HG03060 (cell line): ENCODE measurements around the gene TOR4A.
"Not testable (repeated sequence)": the region's sequence is repeated elsewhere in the genome, so short reads cannot be mapped to it uniquely, and the experiment has no call there.

Source experiments
- ATAC-seq: cut with Tn5 transposase; IDR thresholded peaks from one replicate; pipeline ENCODE4 v1.9.1; 2021; ENCODE audit warnings: low read depth, moderate number of reproducible peaks; ENCODE audit not compliant: unreplicated experiment

Gene TOR4A

GRCh38 chr9:137237759-137238726 is 39.5 kb upstream of the TOR4A start:
- no peak for ATAC-seq

- not testable (repeated sequence) for ATAC-seq
Measured at GRCh38 chr9:137239541-137240200, 37.9 kb upstream of the TOR4A start.

- ATAC-seq: peak; percentile 1
Measured at GRCh38 chr9:137240318-137240840, 37.1 kb upstream of the TOR4A start.

GRCh38 chr9:137240841-137241489 is 36.6 kb upstream of the TOR4A start, which contains the start of gene TUBB4B:
TSS of gene TUBB4B (plus strand) at chr9:137241287. CDS start at chr9:137241361, 74 bp downstream.
- peak; percentile 84 for ATAC-seq

- ATAC-seq: no peak
Measured at GRCh38 chr9:137241490-137242268, 35.8 kb upstream of the TOR4A start.

DNA sequence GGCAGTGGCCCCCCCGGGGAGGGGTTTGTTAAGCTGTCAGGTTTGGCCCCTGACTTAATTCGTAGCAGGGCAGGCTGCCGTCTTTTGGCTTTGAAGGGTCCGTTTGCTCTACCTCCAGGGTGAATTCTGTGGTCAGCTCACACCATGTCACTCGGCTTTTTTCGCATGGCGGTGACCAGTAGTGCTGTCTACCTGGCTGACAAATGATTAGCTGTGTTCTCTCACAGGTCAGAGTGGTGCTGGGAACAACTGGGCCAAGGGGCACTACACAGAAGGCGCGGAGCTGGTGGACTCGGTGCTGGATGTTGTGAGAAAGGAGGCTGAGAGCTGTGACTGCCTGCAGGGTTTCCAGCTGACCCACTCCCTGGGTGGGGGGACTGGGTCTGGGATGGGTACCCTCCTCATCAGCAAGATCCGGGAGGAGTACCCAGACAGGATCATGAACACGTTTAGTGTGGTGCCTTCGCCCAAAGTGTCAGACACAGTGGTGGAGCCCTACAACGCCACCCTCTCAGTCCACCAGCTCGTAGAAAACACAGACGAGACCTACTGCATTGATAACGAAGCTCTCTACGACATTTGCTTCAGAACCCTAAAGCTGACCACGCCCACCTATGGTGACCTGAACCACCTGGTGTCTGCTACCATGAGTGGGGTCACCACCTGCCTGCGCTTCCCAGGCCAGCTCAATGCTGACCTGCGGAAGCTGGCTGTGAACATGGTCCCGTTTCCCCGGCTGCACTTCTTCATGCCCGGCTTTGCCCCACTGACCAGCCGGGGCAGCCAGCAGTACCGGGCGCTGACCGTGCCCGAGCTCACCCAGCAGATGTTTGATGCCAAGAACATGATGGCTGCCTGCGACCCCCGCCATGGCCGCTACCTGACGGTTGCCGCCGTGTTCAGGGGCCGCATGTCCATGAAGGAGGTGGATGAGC is 35.0 kb upstream of the TOR4A start:
- no peak for ATAC-seq

DNA sequence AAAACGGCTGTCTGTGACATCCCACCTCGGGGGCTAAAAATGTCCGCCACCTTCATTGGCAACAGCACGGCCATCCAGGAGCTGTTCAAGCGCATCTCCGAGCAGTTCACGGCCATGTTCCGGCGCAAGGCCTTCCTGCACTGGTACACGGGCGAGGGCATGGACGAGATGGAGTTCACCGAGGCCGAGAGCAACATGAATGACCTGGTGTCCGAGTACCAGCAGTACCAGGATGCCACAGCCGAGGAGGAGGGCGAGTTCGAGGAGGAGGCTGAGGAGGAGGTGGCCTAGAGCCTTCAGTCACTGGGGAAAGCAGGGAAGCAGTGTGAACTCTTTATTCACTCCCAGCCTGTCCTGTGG is 34.3 kb upstream of the TOR4A start:
- not testable (repeated sequence) for ATAC-seq

- no peak for ATAC-seq
Measured at GRCh38 chr9:137243626-137244485, 33.7 kb upstream of the TOR4A start.

DNA sequence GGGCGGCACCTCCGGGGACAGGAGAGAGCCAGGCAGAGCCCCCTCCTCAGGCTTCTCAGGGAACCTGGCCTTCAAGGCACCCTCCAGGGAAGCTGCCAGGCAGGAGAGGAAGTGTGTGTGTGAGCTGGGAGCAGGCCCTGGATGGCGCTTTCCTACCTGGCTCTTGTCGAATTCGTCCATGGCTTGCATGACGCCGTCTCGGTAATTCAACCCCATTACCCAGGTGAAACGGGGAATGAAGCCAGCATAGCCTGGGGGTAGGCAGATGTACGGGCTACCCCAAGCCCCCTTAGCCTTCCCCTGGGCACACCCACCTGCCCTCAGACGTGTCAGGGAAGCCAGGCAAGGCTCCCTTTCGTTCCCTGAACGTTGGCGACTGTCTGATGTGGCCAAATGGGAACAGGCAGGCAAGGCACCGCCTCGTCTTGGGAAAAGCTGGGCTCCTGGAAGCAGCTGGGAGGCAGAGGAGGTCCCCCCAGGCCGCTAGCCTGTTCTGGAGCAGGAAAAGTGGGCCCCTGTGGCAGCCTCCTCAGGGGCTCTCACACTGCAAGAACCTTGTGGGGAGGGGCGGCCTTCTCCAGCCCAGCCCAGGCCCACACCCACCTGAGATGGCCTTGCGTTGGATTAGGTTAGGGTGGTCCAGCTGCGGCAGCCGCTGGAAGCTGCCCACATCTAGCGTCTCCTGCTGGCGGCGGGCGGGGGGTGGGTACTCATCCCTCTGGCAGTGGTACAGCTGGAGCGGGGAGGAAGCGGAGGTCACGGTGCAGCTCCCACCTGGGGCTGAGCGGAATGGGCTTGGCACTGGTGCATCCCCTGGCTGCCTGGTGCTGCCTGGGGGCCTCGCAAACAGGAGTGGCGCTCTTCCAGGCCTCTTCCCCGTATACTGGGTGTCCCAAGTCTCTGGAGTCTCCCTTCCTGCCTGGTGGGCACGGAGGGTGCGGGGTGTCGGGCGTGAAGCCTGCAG is 32.8 kb upstream of the TOR4A start:
- ATAC-seq: no peak

DNA sequence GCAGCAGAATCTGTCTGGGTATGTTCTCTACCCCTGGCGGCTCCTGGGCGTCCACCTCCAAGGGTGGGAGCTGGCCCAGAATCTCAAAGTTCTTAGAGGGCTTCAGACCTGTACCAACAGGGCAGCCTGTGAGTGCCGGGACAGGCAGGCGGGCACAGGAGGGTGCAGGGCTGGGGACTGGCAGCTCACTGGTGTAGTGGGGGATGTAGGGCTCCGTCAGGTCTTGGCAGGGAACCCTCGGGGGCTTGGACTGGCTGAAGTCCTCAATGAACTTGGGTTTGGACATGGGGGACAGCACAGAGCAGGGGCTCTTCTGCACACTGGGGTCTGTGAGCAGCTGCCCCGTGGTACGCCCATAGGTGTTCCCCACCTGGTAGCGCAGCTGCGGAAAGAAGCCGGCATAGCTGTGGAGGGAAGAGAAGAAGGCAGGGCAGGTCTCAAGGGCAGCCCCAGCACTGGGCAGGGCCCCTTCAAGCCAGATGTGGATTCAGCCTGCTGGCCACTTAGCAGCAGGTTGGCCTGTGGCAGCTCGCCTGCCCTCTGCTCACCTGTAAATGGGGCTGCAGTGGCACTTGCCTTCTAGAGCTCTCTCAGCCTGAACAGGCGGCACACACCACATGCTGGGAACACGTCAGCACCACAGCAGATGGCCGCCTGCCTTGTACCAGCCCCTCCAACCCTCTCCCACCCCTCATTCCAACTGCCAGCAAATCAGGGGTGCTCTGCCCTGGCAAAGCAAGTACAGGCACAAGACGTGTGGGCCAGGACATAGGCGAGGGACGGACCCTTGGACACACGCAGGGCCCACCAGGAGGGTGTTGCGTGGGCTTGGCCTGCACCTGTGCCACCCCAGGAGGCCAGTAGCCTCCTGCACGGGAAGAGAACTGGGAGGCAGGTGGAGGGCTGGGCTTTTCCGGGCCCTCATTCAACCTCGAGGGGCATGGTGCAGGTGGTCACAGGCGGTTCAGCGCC is 31.8 kb upstream of the TOR4A start:
- ATAC-seq: no peak

DNA sequence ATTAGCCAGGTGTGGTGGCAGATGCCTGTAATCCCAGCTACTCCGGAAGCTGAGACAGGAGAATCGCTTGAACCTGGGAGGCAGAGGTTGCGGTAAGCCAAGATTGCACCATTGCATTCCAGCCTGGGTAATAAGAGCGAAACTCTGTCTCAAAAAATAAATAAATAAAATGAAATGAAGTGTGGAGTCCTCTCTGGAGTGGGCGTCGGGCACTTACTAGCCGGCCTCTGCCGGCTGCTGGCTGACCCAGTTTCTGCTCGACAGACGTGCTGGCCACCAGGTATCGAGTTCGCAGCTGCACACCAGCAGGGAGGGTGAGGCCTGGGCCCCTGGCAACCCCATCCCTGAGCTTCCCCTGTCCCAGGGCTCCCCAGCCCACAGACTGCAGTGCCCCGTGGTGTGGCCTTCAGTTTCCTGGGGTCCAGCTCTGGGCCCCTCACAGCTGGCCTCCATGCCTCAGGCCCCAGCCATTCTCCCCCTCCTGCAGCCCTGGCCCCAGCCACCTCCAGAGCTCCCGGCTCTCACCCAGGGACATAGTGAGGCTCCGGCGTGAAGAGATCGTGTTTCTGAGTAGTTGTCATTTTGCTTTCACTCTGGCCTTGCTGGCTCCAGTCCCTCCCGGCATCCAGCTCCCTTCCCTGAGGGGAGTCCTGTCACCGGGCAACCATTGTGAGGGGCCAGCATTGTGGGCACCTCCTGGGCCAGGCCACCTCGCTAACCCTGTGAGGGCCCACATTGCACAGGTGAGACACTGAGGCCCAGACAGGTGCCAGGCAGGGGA is 30.2 kb upstream of the TOR4A start:
- ATAC-seq: no peak

- ATAC-seq: no peak
Measured at GRCh38 chr9:137247916-137248175, 29.7 kb upstream of the TOR4A start.

DNA sequence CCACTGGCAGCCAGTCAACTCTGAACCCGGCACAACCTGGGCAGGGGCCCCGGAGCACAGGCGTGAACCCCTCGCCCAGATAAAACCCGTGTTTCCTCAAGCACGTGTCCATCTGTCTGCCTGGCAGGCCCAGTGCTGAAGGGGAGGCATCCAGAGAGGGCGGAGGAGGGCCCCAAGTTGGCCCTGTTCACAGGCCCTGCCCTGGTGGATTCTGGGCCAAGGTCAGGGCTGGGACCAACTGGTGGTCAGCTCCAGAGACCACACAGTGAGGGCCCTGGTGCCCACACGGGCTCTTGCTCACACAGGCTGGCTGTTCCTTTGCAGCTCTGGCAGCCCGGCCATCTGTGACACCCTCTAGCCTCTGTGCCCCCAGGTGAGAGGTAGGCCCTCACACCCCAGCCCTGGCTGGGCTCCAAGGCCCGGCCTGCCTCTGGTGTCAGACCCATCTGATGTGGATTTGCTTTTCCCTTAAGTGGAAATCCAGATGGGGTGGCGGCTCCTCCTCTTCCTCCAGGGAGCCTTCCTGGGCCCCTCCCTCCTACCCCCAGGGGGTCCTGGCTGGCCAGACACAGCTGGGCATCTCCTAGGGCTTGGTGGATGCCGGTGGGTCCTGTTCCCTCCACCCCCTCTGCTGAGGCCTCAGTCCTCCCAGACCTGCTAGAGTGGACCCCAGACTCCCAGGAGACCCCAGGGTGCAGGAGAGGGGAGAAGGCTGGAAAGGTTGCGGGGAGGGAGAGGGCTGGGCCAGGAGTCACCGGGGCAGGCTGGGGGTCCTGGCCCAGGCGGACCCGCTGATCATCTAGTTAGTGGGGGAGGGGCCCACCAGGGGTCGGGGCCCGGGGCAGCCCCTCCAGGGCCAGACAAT is 27.0 kb upstream of the TOR4A start:
- no peak for ATAC-seq

DNA sequence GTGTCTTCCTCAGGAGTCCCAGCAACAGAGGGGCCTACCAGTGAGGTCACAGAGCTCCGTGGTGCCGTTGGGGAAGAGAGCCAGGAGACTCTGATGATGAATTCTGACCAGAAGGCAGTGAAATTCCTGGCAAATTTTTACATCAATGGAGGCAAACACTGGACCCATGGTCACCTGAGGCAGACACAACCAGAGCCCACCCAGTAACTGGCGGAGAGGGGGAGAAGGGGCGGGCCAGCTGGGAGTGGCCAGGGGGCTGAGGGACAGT is 26.4 kb upstream of the TOR4A start, which contains the start of gene STPG3:
STPG3 (plus strand) TSS at position 93 of the 268 bp plus-strand sequence; CDS start at position 94, 1 bp downstream.
- no peak for ATAC-seq
